OCI-LY7 (cell line): Measurements from ENCODE around the gene HLA-DQB1.

Experiments used
- CTCF ChIP-seq: fragments of 200-600 bp; sonication (generic); conservative IDR thresholded peaks from 2 replicates; pipeline ENCODE4 v1.5.1; 2014; ENCODE audit warnings: mild to moderate bottlenecking, antibody characterized with exemption, low read length, moderate library complexity, mixed read lengths
- EZH2phosphoT487 ChIP-seq: fragments of 200-600 bp; sonication (generic); IDR thresholded peaks from 2 replicates; pipeline ENCODE4 v1.6.1; 2018; ENCODE audit warnings: low read depth, borderline replicate concordance, mild to moderate bottlenecking, mixed run types, antibody characterized with exemption, low read length, moderate library complexity, mixed read lengths

- no peak for TF ChIP-seq CTCF
- TF ChIP-seq EZH2phosphoT487 = no peak
Observed at GRCh38 chr6:32697031-32697430, 30.6 kb upstream of the HLA-DQB1 start.
